Measurements from ENCODE around the gene GPR161. TPM values are rescaled to one million over a fixed set of nuclear protein-coding genes. Genes with fewer than 3 reads are reported as not detected.

The GPR161 gene
- total RNA-seq, 4 donors from 2014 or later, result 17.4 to 36.9 (median 20.1) TPM

GRCh38 chr1:168090395-168090794 lies 46.3 kb downstream of the GPR161 start:
- no peak overlapping the region for H3K4me3 ChIP-seq
- no peak for ATAC-seq
- TF ChIP-seq EP300 (IDR thresholded peaks at IDR 0.05), result no peak
- no peak for TF ChIP-seq POLR2AphosphoS5 (IDR thresholded peaks at IDR 0.05)
- TF ChIP-seq CTCF (IDR thresholded peaks at IDR 0.05), result no peak
- no peak for TF ChIP-seq POLR2A (IDR thresholded peaks at IDR 0.05)
- 80 to 86% methylated on average over 1 to 4 of the region's 14 CpGs for WGBS, 2 donors (ENCODE audit: low coverage in 1 of 2)
- peaks cover 0 to 24% (median 5%) of the 10 kb centered on the region in 3 donors for H3K4me1 ChIP-seq
- H3K27ac ChIP-seq, result no peak overlapping the region
- no peaks in the 10 kb centered on the region for H3K27me3 ChIP-seq
- H3K36me3 ChIP-seq, result peaks cover 0 to 69% of the 10 kb centered on the region in 2 donors
- H3K9me3 ChIP-seq, result no peaks in the 10 kb centered on the region

GRCh38 chr1:168089979-168090337 lies 46.8 kb downstream of the GPR161 start:
- no peak overlapping the region for H3K27ac ChIP-seq
- H3K27me3 ChIP-seq, result no peaks in the 10 kb centered on the region
- peaks cover 0 to 69% of the 10 kb centered on the region in 2 donors for H3K36me3 ChIP-seq

DNA sequence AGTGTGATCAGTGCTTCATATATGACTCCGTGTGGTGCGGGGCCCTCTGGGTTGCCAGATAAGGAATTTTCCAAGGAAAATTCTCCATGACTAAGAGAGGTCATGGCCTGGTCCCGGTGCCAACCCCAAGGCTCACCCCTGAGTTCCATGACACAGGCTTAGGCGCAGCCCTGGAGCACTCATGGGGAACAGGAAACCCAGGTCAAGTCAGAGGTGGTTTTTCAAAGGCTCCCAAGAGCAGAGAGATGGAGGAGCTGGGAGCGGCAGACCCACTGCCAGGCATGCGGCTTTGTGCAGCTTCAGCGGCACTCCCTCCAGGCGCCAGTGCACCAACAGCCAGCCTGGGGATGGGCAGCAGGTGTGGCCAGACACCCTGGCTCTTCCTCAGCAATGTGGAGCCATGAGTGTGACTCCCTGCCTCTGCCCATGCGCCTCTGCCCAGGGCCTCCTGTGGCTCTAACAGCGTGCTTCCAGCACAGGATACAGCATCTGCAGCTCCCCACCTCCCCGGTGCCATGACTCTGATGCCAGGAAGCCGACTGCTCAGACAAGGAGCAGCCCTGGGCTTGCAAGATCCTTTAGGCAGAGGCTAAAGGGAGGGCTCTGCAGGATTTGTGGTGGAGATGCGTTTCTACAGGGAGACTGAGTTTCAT lies 47.3 kb downstream of the GPR161 start:
- Histone ChIP-seq H3K4me3 (no peak overlapping the region), H3K36me3 (peaks cover 0 to 64% of the 10 kb centered on the region in 2 donors), H3K9me3 (no peaks in the 10 kb centered on the region), H3K27ac (no peak overlapping the region), H3K27me3 (no peaks in the 10 kb centered on the region), H3K4me1 (peaks cover 0 to 34% (median 8%) of the 10 kb centered on the region in 3 donors)
- TF ChIP-seq EP300 (IDR thresholded peaks at IDR 0.05), result no peak
- no peak for TF ChIP-seq CTCF (IDR thresholded peaks at IDR 0.05)
- TF ChIP-seq POLR2AphosphoS5 (IDR thresholded peaks at IDR 0.05), result no peak
- no peak for TF ChIP-seq POLR2A (IDR thresholded peaks at IDR 0.05)
- no peak for ATAC-seq
- WGBS, 2 donors (ENCODE audit: low coverage in 1 of 2), result 67 to 100% methylated on average over 1 of the region's 13 CpGs

More at GRCh38 chr1:168089979-168090337, 46.8 kb downstream of the GPR161 start:
- WGBS, 2 donors (ENCODE audit: low coverage in 1 of 2), result 94% methylated on average over 2 of the region's 2 CpGs; no CpG with 5 or more reads in 1 of the 2 donors
- H3K9me3 ChIP-seq, result no peaks in the 10 kb centered on the region
- no peak overlapping the region for H3K4me3 ChIP-seq
- no peak for ATAC-seq
- TF ChIP-seq POLR2A (IDR thresholded peaks at IDR 0.05) (no peak), CTCF (IDR thresholded peaks at IDR 0.05) (no peak), POLR2AphosphoS5 (IDR thresholded peaks at IDR 0.05) (no peak), EP300 (IDR thresholded peaks at IDR 0.05) (no peak)
- H3K4me1 ChIP-seq, result peaks cover 0 to 29% (median 8%) of the 10 kb centered on the region in 3 donors

DNA sequence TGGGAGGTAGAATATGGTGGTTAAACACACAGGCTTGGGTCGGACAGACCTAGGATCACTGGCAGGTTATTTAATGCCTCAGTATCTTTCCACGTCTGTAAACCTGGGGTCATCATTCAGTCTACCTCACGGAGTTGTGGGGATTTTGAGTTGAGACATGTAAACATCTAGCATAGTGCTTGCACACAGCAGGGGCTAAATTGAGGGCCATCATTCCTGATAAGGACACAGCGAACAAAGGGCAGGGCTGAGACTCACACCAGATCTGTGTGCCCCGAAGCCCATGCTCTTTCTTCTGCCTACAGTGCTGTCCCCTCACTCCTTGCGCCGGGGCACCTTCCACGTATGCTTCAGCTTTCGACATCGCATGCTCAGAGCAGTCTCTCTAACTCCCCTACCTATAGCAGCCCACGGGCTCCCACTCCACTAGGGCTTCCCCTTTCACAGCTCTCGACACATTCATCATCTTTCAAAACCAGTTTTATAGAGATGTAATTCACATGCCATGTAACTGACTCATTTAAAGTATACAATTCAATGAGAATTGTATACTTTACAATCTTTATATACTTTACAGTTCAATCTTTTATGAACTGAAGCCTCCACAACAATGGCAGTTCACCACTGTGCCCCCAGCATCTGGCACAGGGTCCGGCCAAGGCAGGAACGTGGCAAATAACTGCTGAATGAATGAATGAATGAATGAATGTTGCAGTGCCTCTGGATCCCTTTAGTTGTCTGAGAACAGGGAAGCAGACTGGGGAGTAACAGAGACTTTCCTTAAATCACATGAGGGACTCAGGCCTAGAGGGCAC lies 48.0 kb downstream of the GPR161 start:
- Histone ChIP-seq H3K27me3 (no peaks in the 10 kb centered on the region), H3K4me1 (peaks cover 0 to 41% (median 8%) of the 10 kb centered on the region in 3 donors), H3K4me3 (no peak overlapping the region), H3K27ac (no peak overlapping the region), H3K9me3 (no peaks in the 10 kb centered on the region), H3K36me3 (peaks cover 0 to 60% of the 10 kb centered on the region in 2 donors)
- 84 to 93% methylated on average over 3 to 12 of the region's 14 CpGs for WGBS, 2 donors (ENCODE audit: low coverage in 1 of 2)
- no peak for TF ChIP-seq EP300 (IDR thresholded peaks at IDR 0.05)
- no peak for TF ChIP-seq CTCF (IDR thresholded peaks at IDR 0.05)
- no peak for TF ChIP-seq POLR2A (IDR thresholded peaks at IDR 0.05)
- TF ChIP-seq POLR2AphosphoS5 (IDR thresholded peaks at IDR 0.05), result no peak
- no peak for ATAC-seq

Measured in gastroesophageal sphincter (tissue), 4 donors.